Neural progenitor cell (in vitro differentiated cells): ENCODE data around the gene PLD5.

Experiments
- CTCF ChIP-seq: fragments of 200-600 bp; sonication (generic); IDR thresholded peaks from 2 replicates; pipeline ENCODE4 v1.5.1; 2017; ENCODE audit warnings: antibody characterized with exemption, mild to moderate bottlenecking
- EZH2 ChIP-seq: fragments of 200-600 bp; sonication (generic); IDR thresholded peaks from 2 replicates; pipeline ENCODE4 v1.6.1; 2017; ENCODE audit warnings: antibody characterized with exemption, mild to moderate bottlenecking, moderate library complexity
- EZH2phosphoT487 ChIP-seq: fragments of 200-600 bp; sonication (generic); IDR thresholded peaks from 2 replicates; pipeline ENCODE4 v1.6.1; 2017; ENCODE audit warnings: antibody characterized with exemption

DNA sequence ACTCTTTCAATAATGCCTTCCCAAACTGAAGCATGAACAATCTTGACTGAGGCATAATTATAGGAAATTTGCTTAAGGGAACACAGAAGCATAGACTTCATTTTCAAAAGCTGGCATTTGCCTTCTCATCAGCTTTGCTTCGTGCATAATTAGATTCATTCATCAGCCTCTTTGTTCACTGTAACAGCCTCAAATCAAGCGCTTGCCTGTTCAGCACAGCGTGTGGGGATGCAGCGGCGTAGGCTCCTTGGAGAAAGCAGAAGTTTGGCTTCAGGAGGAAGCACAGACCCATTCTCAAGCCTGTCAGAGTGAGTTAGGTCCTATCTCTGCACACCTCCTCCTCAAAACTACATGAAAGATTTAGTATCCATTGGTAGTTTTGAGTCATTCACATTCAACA lies 279.2 kb downstream of the PLD5 start:
- TF ChIP-seq CTCF (no peak), EZH2phosphoT487 (no peak), EZH2 (no peak)
